NK-92 (cell line): ENCODE results near the gene MAGI1.

ENCODE experiments used
- DNase-seq: peaks from one replicate; lab custom pipeline; 2025; ENCODE audit not compliant: unreplicated experiment; lab: John Stamatoyannopoulos, UW

Gene MAGI1

DNA sequence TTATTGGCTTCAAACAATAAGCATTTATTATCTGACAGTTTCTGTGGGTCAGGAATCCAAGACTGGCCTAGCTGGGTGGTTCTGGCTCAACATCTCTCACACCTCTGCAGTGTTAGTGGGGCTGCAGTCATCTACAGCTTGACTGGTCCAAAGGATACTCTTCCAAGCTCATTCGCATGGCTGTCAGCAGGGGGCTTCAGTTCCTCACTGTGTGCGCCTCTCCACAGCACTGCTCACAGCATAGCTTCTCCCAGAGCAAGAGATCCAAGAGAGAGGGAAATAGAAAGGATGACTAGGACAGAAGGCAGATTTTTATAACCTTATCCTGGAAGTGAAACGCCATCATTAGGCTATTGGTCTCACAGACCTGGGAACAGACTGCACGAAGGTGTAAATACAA is 64.2 kb downstream of the MAGI1 start:
- DNase-seq = no peak

GRCh38 chr3:65972765-65973164 is 66.0 kb downstream of the MAGI1 start:
- no peak for DNase-seq

GRCh38 chr3:65971293-65972252 is 67.1 kb downstream of the MAGI1 start:
- DNase-seq = no peak

- no peak for DNase-seq
Observed at GRCh38 chr3:65968996-65969395, 69.7 kb downstream of the MAGI1 start.

DNA sequence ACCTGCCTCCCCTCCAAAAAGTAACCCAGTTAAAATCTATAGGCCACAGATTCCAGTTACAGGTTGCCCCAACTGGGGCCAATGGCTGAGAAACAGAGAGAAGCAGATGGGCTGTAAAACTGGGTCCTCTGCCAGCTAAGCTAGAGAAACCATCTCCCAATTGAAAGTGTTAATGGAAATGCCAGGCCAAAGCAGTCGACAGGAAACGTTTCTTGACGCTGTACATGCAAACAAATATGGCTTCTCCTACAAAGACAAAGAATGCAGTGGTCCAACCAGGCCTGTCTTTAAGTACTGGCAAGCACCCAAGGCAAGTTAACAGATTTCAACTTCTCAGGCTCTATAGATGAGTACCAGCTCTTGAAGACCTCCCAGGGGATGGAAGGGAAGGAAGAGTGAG is 71.3 kb downstream of the MAGI1 start:
- no peak for DNase-seq

DNA sequence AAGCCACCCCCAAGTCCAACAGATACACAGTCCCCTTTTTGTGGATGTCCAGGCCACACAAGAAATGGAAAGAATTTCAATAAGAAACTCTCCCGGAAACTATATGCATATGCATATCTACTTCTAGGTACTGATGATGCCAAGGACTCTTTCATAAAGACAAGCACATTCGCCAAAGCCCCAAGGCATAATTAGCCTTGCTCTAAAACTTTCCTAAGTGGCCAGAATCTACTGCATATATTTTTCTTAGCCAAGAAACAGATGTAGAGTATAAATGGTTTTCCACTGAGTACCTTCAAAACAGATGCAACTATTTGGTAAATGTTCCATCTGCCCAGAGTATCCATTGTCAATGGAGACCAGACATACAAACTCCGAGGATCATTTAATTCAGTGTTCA is 73.9 kb downstream of the MAGI1 start:
- DNase-seq = no peak

DNA sequence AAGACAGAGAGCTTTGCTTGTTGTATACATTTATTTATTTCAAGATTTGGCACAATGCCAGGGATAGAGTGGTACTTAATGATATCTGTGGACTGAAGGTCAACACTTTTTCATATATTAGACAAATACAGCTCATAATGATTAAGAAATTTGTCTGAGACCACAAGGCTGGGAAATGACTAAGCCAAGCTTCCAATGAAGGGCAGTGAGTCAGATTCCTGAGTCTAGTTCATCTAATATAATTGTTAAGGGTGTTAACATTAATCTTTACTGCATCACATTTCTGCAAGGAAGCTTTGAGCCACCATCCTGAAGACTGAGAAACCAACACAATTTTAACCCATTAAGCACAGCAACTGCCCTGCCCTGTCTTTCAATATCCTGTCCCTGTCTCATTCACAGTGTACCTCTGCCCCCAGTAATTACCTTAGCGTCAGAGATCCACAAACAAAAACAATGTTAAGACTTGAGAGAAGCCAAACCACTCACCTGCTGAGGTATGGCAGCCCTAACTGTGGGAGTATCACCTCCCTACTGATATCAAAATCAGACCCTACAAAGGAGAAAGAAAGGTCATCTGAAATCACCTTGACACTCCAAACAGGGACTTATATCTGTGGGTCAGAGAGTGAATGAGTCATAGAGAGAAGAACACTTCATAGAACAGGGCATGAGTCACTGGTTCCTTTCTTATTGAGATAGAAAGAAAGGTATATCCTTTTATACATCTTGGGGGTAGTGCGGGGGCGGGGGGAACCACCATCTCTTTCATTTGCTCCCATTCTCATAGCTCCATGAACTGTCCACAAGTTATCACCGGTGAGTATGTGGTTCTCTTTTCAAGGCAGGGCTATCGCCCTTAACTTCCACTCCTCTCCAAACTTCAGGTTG is 74.7 kb downstream of the MAGI1 start:
- peak; percentile 2 for DNase-seq

GRCh38 chr3:65961733-65962132 is 77.0 kb downstream of the MAGI1 start:
- no peak for DNase-seq

GRCh38 chr3:65961128-65961527 is 77.6 kb downstream of the MAGI1 start:
- no peak for DNase-seq

- DNase-seq = no peak
Observed at GRCh38 chr3:65960087-65960486, 78.6 kb downstream of the MAGI1 start.

DNA sequence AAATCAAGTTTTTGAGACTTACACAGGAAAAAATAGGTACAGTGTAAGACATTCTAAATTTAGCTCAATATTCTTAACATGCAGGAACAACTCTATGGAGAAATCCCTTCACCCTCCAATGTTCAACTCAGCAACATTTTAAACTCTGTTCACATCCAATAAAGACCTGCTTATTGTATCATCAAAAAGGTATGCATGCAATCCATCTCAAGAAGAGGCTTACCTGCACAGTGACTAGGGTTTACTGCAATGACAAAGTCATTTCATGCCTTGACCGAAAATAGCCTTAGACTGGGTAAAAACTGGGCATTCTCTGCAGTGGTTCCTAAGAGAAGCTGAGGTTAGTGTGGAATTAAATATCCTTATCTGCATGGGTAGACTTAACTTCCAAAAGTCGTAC is 80.5 kb downstream of the MAGI1 start:
- no peak for DNase-seq

DNA sequence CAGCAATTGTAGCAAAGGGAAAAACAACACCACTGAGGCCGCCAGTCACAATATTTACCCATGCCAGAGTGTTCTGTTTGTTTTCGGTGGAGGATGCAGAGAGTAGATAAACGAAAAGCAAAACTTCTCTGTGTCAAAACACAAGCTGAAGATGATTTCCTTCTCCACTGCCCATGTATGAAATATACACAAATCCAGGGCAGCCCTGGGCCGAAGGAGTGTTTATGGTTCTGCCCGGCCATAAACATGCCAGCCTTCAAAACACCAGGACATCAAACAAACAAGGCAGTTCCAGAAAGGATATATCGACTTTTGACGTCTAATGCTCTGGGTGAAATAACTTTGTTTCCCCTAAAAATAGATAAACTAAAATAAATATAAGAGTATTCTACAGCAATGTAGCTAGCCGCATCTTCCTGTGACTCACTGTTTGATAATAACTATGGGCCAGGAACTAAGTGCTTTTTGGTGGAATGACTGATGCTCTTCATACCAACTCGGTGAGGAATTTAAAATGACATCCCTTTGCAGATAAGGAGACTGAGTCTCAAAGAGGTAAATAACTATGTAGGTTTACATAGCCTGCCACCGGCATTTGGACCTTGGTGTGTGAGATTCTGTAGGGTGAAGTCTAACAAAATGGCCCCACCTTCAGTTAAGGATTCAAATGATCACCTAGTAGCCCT is 82.8 kb downstream of the MAGI1 start:
- DNase-seq = no peak

- no peak for DNase-seq
Observed at GRCh38 chr3:65953881-65954733, 84.6 kb downstream of the MAGI1 start.

DNA sequence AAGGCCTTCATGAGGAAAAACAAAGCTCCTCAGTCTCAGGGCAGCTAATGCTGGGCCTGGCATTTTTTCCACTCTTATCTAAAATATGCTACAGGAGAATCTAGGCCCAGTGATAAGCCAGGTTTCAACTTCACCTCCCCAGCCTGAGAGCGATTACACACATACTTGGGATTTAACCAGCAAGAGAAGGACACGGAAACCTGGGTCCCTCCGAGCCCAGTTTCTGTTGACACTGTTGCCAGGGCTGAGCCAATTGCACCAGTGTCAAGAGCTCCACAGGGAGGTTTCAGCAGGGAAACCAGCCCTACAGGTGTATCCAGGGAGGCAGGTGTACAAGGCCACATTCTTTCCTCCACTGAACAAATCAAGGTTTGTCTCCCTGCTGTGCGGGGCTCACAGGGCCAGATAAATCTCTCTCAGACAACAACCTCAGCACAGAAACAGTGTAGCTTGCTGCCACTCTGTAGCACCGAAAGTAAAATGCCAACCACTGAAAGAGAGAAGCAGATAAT is 85.4 kb downstream of the MAGI1 start:
- DNase-seq = no peak

GRCh38 chr3:65952842-65953241 is 85.9 kb downstream of the MAGI1 start:
- no peak for DNase-seq

DNA sequence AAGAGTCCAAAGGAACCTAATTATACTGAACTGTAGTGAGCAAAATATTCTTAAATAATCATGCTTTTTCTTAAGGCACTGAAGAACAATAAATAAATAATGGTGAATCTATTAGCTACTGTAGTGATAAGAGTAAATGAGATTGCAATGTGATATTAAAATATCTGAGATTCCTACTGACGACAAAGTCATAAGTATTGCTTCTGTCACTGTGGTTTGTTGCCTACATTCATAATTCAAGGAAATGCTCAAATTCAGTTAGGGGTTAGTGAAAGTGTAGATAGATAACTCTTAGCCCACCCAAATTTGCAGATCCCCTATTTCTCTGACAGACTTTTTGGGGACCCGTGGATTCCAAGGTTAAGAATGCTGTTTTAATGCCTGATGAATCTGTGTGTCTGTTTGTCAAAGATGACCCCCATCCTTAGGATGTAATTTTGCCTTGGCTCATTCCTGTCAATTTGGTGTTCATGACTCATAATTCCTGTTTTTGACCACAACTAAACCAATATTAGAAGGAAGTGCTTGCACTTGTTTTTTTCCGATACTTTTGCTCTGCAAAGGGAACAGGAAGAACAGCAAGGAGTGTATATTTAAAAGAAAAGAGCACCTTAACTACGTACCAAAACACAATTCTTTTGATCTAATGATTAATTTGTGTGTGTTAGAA is 86.7 kb downstream of the MAGI1 start:
- no peak for DNase-seq

DNA sequence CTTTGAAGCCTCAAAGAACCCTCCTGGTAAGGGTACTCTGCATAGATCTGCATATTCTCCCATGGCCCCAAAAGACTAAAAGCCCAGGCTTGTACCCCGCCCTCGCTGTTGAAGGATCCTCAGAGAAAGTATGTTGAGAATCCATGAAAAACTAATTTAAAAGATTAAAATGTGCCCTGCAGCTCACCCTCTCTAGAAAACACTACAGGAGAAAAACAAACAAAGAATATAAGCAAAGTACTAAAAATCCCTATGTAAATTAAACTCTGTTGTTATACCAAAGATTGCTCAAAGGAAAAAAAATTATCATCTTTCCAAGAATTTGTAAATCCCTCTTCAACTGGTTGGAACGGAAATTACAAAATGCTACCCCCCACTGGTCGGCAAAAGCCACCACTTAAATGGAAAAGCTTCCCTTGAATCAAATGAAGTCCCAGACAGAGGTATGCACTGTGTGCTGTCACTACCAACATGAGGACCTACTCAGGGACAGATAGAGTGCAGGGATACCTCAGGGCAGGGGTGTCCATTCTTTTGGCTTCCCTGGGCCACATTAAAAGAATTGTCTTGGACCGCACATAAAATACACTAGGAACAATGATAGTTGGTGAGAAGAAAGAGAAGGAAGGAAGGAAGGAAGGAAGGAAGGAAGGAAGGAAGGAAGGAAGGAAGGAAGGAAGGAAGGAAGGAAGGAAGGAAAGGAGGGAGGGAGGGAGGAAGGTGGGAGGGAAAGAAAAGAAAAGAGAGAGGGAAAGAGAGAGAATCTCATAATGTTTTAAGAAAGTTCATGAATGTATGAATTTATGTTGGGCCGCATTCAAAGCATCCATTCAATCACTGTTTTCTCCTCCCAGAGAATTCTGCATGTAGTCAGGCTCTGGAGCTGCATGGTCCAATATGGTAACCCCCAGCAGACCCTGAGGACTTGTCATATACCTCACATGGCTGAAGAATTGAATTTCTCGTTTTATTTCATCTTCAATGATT is 88.1 kb downstream of the MAGI1 start:
- no peak for DNase-seq

DNA sequence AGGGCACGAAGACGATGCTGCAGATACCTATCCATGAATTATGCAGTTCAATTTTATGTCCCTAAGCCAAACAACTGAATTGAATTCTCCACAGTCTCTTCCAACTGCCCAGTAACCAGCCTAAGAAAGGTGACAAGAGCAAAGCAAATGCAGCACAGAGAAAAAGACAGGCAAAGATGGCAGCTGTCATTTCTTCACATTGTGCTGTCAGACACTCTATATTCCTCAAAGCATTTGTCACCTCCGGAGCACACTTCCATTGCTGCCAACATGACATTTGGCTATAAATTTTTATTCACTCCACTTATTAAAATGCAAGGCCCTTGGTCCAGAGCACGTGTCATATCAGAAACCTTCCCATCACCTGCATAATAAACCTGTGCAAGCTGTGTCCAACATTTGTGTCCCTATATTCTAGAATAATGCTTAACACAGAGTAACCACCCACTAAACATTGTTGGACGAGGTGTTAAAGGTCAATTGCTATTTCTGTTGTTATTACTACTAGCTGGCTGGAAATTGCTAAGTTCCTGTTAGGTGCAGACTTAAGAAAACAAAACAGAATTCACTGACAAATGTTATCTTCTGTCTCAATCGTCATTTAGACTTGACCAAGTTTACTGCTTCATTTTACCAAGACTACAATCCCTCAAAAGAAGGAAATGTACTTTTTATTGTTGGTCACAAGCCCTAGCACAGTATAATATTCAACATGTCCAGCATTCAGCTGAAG is 89.7 kb downstream of the MAGI1 start:
- DNase-seq = no peak
